Stimulated activated memory B cell treated with anti-CD40 and anti-IgM and Interleukin-4, amounts not matched to agents 10 μg/mL and 1 μg/mL and 100 μg/mL, for 72 hours (primary cell): ENCODE results near the gene ATXN7L3.
A peak's percentile ranks its signal among the peaks of the same experiment; 100 is the strongest.

Experiments used
- ATAC-seq: fragments of 150-1000 bp; cut with Tn5 transposase; 2 replicates; pipeline ENCODE4 v1.10.0; 2021
- H3K27ac Mint-ChIP-seq: one replicate; pipeline ENCODE4 v1.8.0; 2022; ENCODE audit warnings: mild to moderate bottlenecking, mixed read lengths
- H3K27me3 Mint-ChIP-seq: one replicate; pipeline ENCODE4 v1.8.0; 2022; ENCODE audit warnings: mixed read lengths
- H3K36me3 Mint-ChIP-seq: one replicate; pipeline ENCODE4 v1.8.0; 2022; ENCODE audit warnings: mixed read lengths
- H3K4me1 Mint-ChIP-seq: one replicate; pipeline ENCODE4 v1.8.0; 2022; ENCODE audit warnings: mixed read lengths
- H3K4me3 Mint-ChIP-seq: one replicate; pipeline ENCODE4 v1.8.0; 2022; ENCODE audit warnings: mild to moderate bottlenecking, moderate library complexity, mixed read lengths
- H3K9me3 Mint-ChIP-seq: one replicate; pipeline ENCODE4 v1.8.0; 2022; ENCODE audit warnings: mixed read lengths

ATXN7L3 gene

DNA sequence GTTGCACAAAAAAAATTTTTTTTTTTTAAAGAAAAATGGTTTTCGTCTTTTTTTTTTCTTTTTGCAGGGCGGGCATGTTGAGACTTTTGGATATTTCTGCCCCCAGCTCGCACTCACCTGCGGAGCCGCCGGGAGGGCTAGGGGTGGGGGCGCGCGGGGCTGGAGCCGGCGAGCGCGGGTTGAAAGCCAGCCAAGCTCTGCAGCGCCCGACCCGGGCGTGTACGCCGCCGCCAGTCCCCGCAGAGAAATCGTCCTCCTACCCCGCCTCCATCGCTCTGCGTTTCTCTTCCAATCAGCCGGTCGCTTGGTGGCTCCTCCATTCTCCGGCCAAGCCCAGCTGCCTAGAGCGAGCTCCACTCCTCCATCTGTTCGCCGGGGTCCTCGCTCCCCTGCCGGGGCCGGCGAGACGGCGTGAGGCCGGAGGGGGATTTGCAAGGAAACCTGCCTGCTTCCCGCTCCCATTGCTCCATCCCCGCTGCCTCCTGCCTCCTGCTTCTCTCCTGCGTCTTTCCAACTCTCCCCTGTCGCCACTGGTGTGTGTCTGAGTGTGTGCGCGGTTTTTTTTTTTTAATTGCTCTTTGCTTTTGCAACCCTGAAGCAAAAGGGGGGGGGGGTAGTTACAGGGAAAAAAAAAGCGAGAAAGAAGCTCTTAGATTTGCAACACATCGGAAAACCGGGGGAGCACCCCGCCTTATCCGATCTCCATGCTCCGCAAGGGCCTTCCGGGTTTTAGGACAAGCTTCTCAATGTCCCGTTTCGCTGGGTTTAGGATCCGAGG lies 21.6 kb upstream of the ATXN7L3 start:
- H3K4me1 Mint-ChIP-seq: peaks cover 26% of the 10 kb centered on the region
- peak overlapping the region; percentile 90 for H3K27ac Mint-ChIP-seq
- peaks cover 6% of the 10 kb centered on the region for H3K36me3 Mint-ChIP-seq
- ATAC-seq: peak; percentile 46
- H3K27me3 Mint-ChIP-seq: no peaks in the 10 kb centered on the region
- H3K9me3 Mint-ChIP-seq: no peaks in the 10 kb centered on the region
- peak overlapping the region; percentile 89 for H3K4me3 Mint-ChIP-seq

DNA sequence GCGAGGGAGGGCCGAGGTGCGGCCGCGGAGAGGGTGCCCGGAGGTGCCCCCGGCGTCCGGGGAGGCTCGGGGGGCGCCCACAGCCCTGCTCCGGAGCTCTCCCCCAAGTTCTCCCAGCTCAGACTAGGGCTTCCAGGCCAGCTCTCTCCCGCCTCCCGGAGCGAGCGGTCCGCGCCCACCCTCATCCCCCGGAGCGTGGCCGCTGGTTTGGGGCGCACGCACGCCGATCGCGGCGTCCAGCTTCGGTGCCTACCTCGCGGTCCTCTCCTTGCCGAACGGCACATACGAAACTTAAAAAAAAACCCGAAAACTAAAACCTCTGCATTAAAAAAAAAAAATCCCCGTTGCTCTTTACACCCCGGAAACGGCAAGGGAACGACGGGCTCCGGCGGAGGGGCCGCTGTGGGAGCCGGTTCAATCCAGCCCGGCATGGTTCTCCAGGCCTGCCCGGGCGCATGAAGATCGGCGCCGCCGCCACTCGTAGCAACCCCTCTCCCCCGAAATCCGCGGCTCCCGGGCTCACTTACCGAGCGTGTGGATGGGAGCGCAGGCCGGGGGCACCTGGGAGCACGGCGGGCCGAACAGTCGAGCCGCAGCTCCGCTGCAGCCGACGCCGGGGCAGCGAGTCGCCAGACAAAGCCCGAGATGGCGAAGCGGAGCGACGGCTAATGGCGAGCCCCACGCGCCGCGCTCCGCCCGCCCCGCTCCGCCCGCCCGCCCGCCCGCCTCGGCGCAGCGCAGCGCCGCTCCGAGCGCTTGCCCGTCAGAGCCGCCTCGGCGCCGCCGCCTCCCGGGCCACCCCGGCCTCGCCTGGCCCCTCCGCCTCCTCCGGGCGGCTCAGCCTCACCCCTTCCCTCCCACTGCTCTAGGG lies 20.8 kb upstream of the ATXN7L3 start:
- Mint-ChIP-seq H3K27ac (peak overlapping the region; percentile 90), H3K4me3 (peak overlapping the region; percentile 98), H3K36me3 (peaks cover 14% of the 10 kb centered on the region), H3K4me1 (peaks cover 34% of the 10 kb centered on the region), H3K9me3 (no peaks in the 10 kb centered on the region), H3K27me3 (no peaks in the 10 kb centered on the region)
- ATAC-seq: peak; percentile 45

DNA sequence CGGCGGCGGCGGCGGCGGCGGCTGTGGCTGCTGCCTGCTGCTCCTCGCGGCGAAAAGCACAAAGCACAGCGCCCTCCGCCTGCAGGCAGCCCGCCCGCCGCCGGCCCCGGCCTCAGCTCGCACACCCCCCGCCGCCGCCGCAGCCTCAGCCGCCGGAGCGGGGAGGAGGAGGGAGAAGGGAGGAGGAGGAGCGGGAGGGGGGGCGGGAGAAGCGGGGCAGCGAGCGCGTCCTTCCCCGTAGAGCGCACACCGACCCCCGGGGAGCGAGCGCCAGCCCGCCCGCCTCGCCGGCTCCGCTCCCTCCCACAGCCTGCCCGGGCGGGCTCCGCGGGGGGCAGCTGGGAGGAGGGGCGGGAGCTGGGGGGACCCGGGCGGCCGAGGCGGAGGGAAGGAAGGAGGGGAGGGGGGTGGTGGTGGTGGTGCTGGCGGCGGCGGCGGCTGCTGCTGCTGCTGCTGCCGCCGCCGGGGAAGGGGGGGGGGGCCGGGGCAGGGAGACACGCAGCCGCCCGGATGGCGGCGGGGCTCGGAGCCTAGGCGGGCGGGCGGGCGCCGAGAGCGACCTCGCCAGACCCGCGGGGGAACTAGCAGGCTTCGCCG lies 20.0 kb upstream of the ATXN7L3 start, which contains the start of gene UBTF:
TSS of gene UBTF (minus strand) at position 60 of the 597 bp plus-strand sequence. CDS start 1,446 bp downstream, outside the sequence.
- ATAC-seq: peak; percentile 21
- Mint-ChIP-seq H3K27ac (peak within 1 kb of the TSS; percentile 90), H3K4me1 (peaks cover 42% of the 10 kb centered on the region), H3K9me3 (no peaks in the 10 kb centered on the region), H3K27me3 (no peaks in the 10 kb centered on the region), H3K4me3 (peak within 1 kb of the TSS; percentile 98), H3K36me3 (peaks cover 22% of the 10 kb centered on the region)

DNA sequence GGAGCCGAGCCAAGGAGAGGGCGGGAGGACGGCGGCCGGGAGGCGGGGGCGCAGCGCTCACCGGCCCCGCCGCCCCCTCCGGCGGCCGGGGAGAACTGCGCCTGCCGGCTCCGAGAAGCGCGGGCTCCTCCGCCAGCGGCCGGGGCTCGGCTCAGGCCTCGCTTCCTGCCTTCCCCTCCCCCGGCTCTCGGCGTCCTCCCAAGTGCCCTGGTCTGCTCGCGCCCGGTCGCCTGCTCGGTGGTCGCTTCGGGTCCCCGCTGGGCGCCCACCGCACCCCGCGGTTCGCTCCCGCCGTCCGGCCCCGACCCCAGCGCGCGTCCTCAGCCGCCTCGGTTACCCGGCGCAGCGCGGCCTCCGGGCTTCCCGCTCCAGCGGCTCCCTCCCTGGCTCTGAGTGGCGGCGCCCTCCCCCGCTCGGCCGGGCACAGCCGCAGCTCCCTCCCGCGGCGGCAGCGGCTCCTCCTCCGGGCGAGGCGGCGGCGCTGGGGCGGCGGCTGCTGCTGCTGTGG lies 19.5 kb upstream of the ATXN7L3 start:
- H3K27me3 Mint-ChIP-seq: no peaks in the 10 kb centered on the region

DNA sequence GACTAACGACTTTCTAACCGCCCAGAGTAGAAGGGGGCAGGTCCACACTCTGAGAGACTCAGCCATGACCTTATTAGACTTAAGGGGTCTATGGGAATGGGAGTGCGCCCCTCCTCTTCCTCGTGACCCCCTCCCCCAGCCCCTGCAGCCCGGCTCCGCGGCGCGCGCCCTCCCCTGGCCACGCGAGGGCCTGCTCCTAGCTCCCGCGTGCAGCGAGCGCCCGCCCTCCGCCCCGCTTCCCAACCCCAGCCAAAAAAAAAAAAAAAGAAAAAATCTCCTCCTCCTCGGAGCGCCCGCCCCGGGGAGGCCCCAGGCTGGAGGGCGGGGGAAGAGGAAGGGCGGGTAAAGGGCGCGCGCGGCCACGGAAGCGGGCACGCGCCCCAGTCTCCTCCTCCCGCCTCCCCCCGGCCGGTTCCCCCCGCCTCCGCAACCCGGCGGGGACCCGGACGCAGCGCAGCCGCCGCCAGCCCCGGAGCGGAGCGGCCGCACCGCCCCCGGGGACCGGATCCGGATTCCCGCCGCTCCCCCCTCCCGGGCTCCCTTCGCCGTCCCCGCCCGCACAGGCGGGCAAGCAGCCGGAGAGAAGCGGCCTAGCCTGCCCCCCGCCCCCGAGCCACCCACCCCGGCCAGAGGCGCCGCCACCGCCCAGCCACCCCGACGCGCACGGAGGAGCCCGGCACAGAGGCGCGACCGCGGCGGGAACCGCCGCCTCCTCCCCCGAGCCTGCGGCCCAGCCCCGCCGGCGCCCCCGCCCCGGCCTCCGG lies 18.8 kb upstream of the ATXN7L3 start:
- H3K4me1 Mint-ChIP-seq: peaks cover 54% of the 10 kb centered on the region

More for the DNA sequence above, 19.5 kb upstream of the ATXN7L3 start:
- H3K4me1 Mint-ChIP-seq: peaks cover 47% of the 10 kb centered on the region
- H3K36me3 Mint-ChIP-seq: peaks cover 27% of the 10 kb centered on the region
- no peaks in the 10 kb centered on the region for H3K9me3 Mint-ChIP-seq
- ATAC-seq: peak; percentile 63
- H3K27ac Mint-ChIP-seq: no peak overlapping the region
- H3K4me3 Mint-ChIP-seq: peak overlapping the region; percentile 47

DNA sequence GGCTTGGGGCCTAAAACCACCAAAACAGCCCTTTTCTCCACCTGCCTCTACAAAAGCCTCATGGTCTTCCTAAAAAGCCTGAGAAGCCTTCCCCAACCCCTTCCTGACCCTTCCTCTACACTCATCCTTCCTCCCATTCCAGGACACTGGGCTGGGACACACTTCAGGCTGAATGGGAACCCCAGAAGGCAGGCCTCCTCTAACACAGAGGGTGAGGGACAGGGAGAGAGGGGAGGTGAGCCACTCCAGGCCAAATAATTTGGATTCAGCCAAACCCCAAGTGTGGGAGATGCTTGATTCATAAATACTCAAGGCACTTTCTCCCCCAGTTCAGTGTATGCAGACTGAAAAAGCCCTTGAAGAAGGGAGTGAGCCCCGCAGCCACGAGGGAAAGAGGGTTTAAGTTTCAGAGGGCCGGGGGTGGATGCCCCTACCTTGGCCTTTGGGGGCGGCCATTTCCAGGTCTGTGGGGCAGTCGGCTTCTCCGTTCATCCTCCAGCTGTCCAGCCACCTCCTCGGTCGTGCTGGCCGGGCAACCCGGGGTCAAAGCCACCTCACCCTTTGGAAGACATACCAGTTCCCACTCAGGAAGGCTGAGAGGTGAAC lies 18.2 kb upstream of the ATXN7L3 start:
- peak overlapping the region; percentile 89 for H3K4me3 Mint-ChIP-seq
- H3K36me3 Mint-ChIP-seq: peaks cover 41% of the 10 kb centered on the region
- H3K9me3 Mint-ChIP-seq: no peaks in the 10 kb centered on the region
- no peaks in the 10 kb centered on the region for H3K27me3 Mint-ChIP-seq
- no peak for ATAC-seq
- peak overlapping the region; percentile 79 for H3K27ac Mint-ChIP-seq
- peaks cover 59% of the 10 kb centered on the region for H3K4me1 Mint-ChIP-seq

More for the DNA sequence above, 18.8 kb upstream of the ATXN7L3 start:
- ATAC-seq: peak; percentile 67
- peak overlapping the region; percentile 89 for H3K4me3 Mint-ChIP-seq
- no peaks in the 10 kb centered on the region for H3K27me3 Mint-ChIP-seq
- H3K27ac Mint-ChIP-seq: peak overlapping the region; percentile 79
- peaks cover 34% of the 10 kb centered on the region for H3K36me3 Mint-ChIP-seq
- H3K9me3 Mint-ChIP-seq: no peaks in the 10 kb centered on the region

DNA sequence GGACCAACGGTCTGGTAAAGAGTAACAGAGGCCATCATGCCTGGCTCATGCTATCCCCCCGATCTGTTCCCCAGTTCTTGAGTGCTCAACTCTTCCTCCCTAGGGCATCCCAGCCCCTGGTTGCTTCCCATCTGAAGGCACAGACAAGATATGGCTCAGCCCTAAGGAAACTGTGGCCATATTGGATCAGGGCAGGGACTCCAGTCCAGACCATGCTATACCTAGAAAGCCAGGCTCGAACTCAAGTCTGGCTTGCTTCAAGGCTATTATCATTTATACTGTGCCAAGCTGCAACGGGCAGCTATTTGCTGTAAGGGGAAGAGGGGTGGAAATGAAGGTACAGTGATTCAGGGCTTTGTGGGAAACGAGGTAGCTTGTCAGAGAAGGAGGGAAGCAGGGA lies 17.0 kb upstream of the ATXN7L3 start:
- no peak for ATAC-seq
- Mint-ChIP-seq H3K27ac (peak overlapping the region; percentile 79), H3K4me3 (peak overlapping the region; percentile 89), H3K9me3 (no peaks in the 10 kb centered on the region), H3K36me3 (peaks cover 44% of the 10 kb centered on the region), H3K27me3 (no peaks in the 10 kb centered on the region), H3K4me1 (peaks cover 58% of the 10 kb centered on the region)

DNA sequence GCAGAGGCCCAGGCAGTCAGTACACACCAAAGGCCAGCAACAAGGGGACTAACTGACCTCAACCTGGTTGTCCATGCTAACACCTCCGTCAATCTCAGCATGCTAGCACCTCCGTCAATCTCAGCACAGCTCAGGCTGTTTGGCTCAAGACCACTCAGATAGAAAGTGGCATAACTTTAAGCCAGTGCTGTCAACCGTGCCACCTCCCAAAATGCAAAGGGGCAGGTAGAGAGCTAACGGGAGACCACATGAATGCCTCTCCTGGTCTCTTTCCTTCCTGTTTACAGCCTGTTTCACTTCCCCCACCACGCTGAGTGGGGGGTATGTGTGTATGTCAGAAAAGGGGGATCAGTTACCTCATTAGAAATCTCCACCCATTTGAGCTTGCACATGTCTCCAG lies 16.5 kb upstream of the ATXN7L3 start:
- peak; percentile 49 for ATAC-seq
- H3K36me3 Mint-ChIP-seq: peaks cover 50% of the 10 kb centered on the region
- peak overlapping the region; percentile 89 for H3K4me3 Mint-ChIP-seq
- H3K27me3 Mint-ChIP-seq: no peaks in the 10 kb centered on the region
- peak overlapping the region; percentile 79 for H3K27ac Mint-ChIP-seq
- H3K9me3 Mint-ChIP-seq: no peaks in the 10 kb centered on the region
- H3K4me1 Mint-ChIP-seq: peaks cover 63% of the 10 kb centered on the region

DNA sequence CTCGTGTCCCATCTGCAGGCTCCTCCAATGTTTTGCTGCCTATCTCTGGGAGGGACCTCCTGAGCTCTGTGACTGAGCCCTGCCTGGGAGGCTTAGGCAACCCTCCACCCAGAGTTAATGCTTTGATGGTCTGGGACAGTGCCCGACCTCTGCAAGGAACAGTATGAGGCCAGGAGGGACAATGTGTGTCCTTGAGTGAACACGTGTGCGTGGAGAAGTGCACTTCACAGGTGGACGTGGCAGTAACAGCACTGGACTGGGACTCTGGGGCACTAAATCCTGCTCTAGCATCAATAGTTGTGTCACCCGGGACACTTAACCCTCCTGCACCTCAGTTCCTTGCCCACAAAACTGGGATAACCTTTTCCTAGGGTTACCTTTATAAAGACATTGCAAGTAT lies 15.2 kb upstream of the ATXN7L3 start:
- H3K27ac Mint-ChIP-seq: peak overlapping the region; percentile 79
- peaks cover 74% of the 10 kb centered on the region for H3K4me1 Mint-ChIP-seq
- no peaks in the 10 kb centered on the region for H3K27me3 Mint-ChIP-seq
- H3K4me3 Mint-ChIP-seq: no peak overlapping the region
- no peaks in the 10 kb centered on the region for H3K9me3 Mint-ChIP-seq
- H3K36me3 Mint-ChIP-seq: peaks cover 57% of the 10 kb centered on the region
- ATAC-seq: no peak

DNA sequence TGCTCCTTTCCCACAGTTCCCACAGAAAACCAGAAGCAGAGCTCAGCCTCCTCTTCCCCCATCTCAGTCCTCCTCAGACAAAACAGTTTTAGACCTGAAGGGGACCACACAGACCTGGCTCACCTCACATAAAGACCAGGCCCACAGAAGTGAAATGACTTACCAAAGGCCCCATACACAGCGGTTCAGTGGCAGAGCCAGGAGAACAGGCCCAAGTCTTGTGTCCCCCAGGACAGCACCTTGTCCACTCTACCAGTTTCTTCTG lies 14.5 kb upstream of the ATXN7L3 start:
- Mint-ChIP-seq H3K27me3 (no peaks in the 10 kb centered on the region), H3K27ac (peak overlapping the region; percentile 79), H3K4me1 (peaks cover 81% of the 10 kb centered on the region), H3K4me3 (no peak overlapping the region), H3K9me3 (no peaks in the 10 kb centered on the region), H3K36me3 (peaks cover 63% of the 10 kb centered on the region)
- no peak for ATAC-seq

DNA sequence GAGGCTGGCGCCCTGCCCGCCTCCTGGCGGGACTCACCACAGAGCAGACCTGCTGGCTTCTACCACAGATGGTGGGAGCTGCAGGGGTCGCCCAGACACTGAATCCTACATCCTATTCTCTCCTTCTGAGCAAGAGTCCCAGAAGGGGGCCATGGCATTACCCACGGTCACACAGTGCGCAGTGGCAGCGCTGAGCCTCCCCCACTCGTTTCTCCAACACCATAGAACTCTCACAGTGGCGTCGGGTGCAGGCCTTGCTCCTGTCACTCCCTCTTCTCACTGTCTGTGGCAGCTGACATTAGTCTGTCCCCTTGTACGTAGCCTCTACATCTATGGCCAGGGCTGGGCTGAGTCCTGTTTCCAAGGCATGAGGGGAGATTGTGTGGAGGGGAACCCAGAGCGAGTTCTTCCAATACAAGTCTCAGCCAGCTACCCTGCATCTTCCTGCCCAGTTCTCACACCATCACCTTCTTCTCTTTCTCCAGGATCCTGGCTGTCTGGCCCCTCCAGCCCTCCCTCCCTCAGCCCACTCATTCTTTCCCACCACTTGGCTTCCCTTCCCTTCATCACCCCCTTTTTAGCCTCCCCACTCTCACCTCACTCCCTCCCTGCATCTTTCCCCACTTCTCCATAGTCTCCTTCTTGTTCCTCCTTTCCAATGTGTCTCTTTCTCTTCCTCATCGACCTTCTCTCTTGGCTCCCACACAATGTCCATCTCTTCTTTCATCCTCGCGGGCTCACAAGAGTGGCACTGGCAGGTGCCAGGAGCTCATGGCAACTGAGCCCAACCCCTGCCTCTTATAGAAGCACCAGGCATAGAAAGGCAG lies 13.9 kb upstream of the ATXN7L3 start:
- no peaks in the 10 kb centered on the region for H3K27me3 Mint-ChIP-seq
- H3K4me3 Mint-ChIP-seq: no peak overlapping the region
- no peak for ATAC-seq
- peaks cover 82% of the 10 kb centered on the region for H3K4me1 Mint-ChIP-seq
- peaks cover 65% of the 10 kb centered on the region for H3K36me3 Mint-ChIP-seq
- H3K27ac Mint-ChIP-seq: peak overlapping the region; percentile 79
- no peaks in the 10 kb centered on the region for H3K9me3 Mint-ChIP-seq

DNA sequence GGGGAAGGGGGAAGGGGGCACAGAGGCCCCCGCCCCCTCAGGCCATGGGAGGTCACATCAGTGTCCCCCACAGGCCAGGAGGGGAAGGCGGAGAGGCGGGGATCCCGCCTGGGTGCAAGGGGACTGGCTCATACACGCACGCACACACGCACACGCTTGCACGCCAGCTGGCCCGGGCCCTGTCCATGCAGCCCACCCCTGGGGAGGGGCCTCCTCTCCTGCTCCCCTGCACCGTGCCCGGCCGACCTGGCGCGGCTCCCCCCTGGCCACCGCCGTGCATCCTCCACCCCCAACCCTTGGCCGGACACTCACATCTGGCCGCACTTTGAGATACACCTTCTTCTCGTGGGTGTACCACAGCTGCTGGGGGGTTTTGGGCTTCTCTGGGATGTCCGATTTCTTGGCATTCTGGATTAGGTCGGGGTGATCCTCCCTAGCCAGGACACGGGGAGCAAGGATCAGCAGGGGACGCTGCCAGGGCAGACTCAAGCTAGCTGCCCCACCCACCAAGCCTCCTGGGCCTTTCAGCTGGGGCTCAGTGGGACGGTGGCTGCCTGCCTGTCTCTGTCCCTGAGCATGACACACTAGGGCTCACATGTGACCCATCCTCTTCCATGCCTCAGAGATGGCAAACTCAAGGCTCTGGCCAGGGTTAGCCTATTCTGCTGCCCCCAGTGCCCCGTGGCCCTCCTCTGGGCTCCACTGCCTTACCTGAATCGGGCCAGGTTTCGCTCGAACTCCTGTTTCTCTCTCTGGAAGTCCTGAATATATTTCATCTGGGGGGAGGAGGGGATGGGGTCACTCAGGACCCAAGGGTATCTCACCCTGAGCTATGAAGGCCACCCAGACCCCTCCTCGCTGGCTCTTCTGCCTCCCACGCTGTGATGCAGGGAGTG lies 13.1 kb upstream of the ATXN7L3 start:
- Mint-ChIP-seq H3K4me1 (peaks cover 85% of the 10 kb centered on the region), H3K36me3 (peaks cover 73% of the 10 kb centered on the region), H3K27ac (peak overlapping the region; percentile 79), H3K4me3 (no peak overlapping the region), H3K9me3 (no peaks in the 10 kb centered on the region), H3K27me3 (no peaks in the 10 kb centered on the region)
- ATAC-seq: no peak
